IPS-18c (cell line): ENCODE results near the gene POLE.
"Not testable (repeated sequence)": the region's sequence is repeated elsewhere in the genome, so short reads cannot be mapped to it uniquely, and the experiment has no call there.

Experiments
- H3K4me3 ChIP-seq: 2 replicates; pipeline ENCODE4 v1.7.0; 2013; ENCODE audit warnings: low read depth, mild to moderate bottlenecking, low read length, moderate library complexity; ENCODE audit not compliant: insufficient read depth
- H3K9me3 ChIP-seq: one replicate; pipeline ENCODE4 v1.6.1; 2013; ENCODE audit warnings: mild to moderate bottlenecking, low read length, moderate library complexity; ENCODE audit not compliant: control insufficient read depth, insufficient read depth

POLE gene

DNA sequence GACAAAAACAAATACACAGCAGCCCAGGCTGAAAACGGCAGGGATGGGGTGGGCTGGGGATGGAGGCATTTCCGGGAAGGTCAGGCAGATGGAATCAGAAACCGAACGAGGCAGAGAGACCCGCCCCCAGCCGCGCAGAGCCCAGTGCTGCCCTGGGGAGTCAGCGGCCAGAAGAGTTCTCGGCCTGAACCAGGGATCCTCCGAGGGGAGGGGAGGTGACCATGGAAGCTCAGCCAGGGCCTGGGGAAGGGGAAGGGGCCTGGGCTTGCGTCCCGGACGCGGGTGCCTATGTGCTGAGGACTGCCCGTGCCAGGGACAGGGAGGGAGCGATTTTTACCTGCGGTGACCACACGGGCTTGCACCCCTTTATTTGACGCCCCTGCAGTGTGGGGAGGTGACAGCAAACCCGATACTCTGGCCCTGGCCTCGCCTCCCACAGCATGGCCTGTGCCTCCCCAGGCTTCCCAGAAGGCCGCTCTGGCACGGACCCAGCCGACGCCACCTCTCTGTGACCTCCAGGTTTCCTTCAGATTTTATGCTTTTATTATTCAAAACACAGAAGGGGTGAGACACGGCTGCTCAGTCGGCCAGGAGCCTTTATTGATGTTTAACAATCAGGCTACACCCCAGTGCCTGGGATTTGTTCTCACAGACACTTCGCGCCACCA lies 84.4 kb downstream of the POLE start:
- Histone ChIP-seq H3K9me3 (peaks cover 3% of the 10 kb centered on the region), H3K4me3 (no peak overlapping the region)

DNA sequence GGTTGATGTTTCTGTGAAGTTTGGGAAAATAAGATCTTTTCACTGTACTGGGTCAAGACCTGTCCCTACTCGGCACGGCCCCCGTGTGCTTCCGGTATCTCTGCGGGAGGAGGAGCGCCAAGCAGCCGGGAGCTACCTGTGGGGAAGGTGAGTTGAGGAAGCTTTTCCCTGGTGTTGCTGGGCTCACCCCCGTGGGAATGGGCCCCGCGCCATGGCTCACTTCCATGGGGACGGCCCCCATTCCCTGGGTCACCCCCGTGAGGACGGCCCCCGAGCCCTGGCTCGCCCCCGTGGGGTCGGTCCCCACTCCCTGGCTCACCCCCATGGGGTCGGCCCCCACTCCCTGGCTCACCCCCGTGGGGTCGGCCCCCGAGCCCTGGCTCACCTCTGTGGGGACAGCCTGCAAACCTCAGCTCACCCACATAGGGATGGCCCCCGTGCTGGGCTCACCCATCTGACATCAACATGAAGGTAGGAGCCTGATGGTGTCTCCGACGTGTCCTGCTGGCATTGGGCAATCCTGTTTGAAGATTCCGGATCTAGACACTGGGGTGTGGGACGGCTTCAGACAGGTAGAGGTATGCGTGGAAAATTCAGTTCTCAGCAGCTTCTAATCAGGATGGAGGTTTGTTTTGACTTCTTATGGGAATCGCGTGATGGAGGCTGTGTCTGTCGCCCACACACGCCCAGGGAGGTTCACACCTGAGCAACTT lies 85.8 kb downstream of the POLE start:
- H3K4me3 ChIP-seq = no peak overlapping the region
- H3K9me3 ChIP-seq = no peaks in the 10 kb centered on the region

DNA sequence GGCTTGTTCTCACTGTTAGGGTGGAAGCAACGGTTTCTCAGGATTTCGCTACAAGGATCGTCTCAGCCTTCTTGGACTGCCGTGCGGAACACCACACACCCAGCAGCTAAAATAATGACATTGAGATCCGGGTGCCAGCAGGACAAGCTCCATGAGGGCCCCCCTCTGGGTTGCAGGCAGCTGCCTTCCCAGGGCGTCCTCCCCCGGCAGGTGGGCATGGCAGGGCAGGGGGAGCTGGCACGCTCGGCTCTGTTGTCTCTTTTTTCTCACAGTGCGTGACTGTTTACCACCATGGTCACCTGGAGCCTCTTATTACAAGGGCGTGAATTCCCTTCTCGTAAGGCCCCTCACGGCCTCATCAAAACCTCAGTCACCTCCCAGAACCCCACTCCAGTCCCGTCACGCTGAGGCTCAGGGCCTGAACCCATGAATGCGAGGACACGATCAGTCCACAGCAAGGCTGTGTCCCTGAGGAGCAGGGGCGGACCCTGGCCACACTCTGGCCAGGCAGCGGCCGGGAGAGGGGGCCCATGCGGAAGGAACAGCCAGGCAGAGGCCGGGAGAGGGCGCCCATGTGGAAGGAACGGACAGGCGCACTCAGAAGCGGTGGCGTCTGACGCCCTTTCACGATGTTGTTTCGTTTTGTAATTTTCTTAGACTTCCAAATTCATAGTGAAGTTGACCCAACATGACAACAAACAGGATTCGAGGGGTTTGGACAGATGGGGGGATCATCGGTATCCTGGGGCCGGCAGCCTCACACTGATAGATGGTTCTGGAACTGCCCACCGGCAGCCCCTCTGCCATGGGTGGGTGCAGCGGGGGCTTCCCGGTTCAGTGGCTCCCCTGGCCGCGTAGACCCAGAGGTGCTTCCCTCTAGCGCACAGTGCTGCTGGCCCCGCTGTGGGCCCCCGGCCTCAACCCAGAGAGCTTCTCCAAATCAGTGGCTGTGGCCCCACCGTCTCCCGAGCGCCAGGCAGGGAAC lies 86.8 kb downstream of the POLE start:
- no peak overlapping the region for H3K4me3 ChIP-seq

DNA sequence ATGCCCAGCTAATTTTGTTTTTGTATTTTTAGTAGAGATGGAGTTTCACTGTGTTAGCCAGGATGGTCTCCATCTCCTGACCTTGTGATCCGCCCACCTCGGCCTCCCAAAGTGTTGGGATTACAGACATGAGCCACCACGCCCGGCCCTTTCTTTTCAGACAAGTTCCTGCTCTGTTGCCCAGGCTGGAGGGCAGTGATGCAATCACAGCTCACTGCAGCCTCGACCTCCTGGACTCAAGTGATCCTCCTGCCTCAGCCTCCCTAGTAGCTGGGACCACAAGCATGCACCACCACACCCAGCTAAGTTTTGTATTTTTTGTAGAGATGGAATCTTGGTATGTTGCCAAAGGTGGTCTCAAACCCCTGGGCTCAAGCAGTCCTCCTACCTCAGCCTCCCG lies 87.6 kb downstream of the POLE start:
- not testable (repeated sequence) for H3K9me3 ChIP-seq, H3K4me3 ChIP-seq

More for the DNA sequence above, 86.8 kb downstream of the POLE start:
- no peaks in the 10 kb centered on the region for H3K9me3 ChIP-seq

DNA sequence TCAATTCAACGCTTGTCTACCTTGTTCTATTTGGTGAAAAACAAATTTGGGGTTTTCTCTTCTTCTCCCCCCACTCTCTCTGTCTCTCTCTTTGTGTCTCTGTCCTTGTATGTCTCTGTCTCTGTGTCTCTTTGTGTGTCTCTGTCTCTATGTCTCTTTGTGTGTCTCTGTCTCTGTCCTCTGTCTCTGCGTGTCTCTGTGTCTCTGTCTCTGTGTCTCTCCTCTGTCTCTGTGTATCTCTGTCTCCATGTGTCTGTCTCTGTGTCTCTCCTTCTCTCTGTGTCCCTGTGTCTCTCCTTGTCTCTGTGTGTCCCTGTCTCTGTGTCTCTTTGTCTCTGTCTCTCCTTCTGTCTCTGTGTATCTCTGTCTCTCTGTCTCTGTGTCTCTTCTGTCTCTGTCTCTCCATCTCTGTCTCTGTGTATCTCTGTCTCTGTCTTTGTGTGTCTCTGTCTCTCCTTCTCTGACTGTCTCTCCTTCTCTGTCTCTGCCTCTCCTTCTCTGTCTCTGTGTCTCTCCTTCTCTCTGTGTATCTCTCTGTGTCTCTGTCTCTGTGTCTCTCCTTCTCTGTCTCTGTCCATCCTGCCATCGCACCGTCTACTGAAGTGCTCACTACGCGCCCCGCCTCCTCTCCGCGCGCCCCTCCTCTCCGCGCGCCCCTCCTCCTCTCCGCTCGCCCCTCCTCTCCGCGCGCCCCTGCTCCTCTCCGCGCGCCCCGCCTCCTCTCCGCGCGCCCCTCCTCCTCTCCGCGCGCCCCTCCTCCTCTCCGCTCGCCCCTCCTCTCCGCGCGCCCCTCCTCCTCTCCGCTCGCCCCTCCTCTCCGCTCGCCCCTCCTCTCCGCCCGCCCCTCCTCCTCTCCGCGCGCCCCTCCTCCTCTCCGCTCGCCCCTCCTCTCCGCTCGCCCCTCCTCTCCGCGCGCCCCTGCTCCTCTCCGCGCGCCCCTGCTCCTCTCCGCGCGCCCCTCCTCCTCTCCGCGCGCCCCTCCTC lies 89.5 kb downstream of the POLE start:
- H3K9me3 ChIP-seq = no peaks in the 10 kb centered on the region
- H3K4me3 ChIP-seq = no peak overlapping the region

DNA sequence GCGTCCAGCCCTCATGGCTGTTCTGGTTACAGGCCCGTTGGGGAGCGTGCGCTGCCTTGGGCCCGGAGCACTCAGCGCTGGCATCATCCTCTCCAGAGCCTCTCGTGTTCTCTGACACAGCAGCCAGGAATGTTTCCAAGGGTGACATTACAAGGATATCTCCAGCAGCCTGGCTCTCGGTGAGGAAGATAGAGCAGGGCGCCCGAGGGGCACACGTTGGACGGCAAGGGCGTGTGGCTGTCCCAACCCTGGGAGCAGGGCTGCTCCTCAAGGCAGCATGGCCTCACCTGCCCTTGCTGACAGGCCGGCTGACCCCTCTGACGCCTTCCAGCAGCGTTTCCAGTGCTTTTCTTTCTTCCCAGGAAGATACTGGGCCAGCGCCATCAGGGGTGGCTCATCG lies 91.1 kb downstream of the POLE start:
- H3K4me3 ChIP-seq = no peak overlapping the region
- no peaks in the 10 kb centered on the region for H3K9me3 ChIP-seq

DNA sequence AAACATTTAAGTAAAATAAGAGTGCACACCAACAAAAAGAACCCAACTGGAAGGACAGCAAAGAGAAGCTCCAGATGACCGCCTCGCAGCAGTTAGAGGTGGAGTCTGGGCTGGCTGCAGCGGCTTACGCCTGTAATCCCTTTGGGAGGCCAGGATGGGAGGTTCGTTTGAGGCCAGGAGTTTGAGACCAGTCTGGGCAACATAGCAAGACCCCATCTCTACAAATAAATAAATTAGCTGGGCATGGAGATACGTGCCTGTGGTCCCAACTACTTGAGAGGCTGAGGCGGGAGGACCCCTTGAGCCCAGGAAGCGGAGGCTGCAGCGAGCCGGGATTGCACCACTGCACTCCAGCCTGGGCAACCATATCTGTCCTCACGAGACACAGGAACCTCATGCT lies 92.0 kb downstream of the POLE start:
- no peaks in the 10 kb centered on the region for H3K9me3 ChIP-seq
- H3K4me3 ChIP-seq = no peak overlapping the region

DNA sequence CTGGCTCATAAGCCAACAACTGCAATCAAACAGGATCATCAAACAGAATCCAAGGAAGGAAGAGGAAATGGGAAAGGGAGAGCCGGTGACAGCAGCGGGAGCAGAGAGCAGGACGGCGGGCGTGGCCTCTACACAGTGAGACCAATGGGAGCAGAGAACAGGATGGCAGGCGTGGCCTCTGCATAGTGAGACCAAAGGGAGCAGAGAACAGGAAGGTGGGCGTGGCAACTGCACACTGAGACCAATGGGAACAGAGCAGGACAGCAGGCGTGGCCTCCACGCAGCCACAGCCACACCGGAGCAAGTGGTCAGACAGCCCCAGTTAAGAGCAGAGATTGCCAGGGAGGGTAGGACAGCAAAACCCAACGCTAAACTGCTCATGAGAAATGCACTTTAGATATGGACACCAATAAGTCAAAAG lies 93.2 kb downstream of the POLE start:
- Histone ChIP-seq H3K4me3 (no peak overlapping the region), H3K9me3 (no peaks in the 10 kb centered on the region)

DNA sequence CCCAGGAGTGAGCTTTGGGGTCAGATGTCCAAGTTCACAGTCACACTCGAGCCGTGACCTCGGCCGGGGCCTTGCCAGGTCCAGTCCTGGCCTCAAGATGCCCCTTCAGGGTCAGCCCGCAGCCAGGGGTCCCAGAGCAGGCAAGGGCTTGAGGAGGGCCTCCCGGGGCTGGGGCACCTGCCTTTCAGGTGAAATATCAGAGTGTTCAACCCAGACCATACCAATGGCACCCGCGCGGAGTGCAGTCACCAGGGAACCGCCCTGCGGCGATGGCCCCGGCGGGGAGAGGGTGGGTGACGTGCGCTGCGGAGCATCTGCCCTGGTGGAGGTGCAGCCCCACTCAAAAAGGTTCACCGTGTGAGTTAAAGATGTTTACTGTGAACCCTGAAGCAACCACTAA lies 93.6 kb downstream of the POLE start:
- no peaks in the 10 kb centered on the region for H3K9me3 ChIP-seq
- no peak overlapping the region for H3K4me3 ChIP-seq

DNA sequence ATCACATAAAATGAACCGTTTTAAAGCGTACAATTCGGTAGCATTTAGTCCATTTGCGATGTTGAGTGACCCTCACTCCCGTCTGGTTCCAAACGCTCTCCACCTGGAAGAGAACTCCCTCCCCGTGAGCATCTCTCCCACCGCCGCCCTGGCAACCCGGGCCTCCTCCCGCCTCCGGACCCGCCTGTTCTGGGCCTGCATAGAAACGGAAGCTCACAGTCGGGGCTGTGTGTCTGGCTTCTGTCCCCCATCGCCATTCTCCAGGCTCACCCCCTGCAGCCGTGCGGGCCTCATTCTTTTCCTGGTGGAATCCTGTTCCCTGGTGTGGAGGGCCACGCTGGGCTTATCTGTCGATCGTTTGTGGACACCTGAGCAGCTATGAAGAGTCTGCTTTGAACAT lies 94.1 kb downstream of the POLE start:
- Histone ChIP-seq H3K9me3 (no peaks in the 10 kb centered on the region), H3K4me3 (no peak overlapping the region)

DNA sequence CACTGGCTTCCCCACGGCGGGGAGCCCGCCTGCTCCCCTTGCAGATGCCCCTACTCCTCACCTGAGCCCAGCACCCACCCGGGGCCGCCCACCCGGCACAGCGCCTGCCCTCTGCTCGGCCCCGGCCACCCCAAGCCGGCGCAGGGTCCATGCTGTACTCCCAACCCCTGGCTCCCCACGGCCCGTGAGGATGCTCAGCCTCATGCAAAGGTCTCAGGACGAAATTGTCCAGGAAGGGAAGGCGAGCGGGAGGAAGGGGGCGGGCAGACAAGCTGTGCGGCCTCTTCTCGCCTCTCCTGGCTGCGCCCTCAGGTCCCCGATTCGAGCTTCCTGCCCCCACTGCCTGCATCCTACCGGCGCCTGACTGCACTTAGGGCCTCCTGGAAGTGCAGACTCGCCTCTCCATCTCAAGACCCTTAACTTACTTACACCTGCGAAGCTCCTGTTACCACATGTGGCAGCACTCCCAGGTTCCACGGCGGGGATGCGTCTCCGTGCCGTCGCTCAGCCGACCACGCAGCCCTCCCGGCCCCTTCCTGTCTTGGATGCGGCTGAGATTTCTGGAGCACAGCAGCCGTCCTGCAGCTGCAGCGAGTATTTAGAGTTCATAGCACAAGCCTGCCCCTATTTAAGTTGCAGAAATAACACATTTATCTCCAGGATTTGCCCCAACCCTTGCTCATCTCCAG lies 94.7 kb downstream of the POLE start:
- H3K4me3 ChIP-seq = no peak overlapping the region

DNA sequence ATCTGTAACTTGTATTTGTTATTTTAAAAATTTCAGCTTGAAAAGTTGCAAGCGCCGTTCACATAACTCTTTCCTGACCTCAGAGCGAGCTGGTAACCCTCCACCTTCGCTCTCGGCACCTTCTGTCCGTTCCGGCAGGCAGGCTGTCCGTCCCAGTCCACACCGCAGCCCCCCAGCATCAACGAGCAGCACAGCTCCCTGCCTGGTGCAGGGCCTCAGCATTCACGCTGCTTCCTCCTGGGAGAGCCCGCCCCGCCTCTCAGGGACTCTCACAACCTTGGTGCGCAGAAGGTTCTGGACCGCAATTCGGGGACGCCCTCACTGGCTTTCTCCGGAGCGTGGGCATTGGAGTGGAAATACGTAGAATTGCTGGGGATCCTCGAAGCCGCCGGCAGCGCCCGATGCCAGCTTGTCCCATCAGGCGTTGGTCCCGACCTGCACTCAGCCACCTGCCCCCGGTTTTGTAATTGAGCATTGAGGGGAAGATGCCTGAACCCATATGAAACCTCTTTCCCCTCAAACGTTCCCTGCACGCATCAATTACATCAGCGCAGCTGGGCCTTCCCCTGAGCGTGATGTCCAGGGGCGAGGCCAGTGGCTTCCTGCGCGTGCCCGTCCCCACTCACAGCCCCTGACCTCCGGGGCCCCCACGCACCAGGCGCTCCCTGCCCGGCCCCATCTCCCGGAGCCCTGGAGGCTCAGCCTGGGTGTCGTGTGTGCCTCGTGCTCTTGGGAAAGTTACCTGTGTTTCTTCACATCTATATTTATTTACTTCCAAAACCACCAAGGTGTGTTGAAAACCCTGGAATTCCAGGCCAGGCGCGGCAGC lies 95.8 kb downstream of the POLE start:
- H3K9me3 ChIP-seq = no peaks in the 10 kb centered on the region
- H3K4me3 ChIP-seq = no peak overlapping the region

More for the DNA sequence above, 94.7 kb downstream of the POLE start:
- H3K9me3 ChIP-seq = no peaks in the 10 kb centered on the region

DNA sequence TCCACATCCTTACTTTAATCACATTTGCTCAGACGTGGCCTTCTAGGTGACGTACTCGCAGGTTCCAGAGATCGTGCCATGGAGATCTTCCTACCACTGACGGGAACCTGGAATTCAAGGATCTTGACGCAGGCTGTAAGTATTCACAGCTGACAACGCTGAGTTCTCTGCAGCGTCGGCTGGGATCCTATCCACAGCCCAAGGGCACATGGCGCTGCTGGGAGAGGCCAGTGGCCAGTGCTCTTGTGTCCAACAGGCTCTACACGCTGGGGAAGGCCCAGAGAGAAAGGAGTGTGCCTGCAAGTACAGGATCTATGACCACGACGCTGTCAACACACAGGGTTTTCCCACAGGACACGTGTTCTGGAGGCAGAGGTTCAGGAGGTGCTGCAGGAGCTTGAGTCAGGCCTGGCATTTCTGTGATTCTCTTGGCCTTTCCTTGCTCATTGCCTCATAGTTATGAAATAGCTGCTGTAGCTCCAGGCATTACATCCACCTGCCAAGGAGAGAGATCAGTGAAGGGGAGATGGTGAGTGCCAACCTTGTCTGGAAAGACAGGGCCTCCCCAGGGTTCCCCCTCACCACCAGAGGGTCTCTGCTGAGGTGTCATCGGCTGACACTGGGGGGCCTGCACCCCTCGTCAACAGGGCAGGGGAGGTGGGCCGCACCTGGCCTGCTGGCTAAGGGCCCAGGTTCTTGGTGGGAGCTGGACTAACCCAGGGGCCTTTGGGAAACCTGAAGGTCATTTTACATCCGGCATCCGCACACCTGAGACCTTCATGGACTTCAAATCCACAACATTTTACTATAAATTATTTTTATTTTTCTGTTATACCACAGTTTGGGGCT lies 98.1 kb downstream of the POLE start:
- Histone ChIP-seq H3K9me3 (no peaks in the 10 kb centered on the region), H3K4me3 (no peak overlapping the region)

DNA sequence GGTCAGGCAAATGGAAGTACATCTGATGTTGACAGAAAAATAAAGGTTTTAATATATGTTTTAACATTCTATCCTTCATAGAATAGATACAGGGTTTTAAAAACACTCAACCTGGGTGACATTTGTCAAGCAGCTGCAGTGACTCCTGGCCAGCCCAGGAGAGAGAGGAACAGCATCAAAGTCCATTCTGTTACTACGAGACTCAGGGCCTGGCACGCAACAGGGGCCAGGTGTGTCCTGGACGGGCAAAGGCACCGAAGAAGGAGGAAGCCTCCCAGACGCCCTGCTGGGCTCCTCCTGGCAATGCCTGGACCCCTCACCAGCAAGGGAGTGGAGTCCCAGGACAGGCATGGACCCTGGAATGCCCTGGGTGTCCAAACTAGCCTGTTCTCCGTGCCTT lies 98.8 kb downstream of the POLE start:
- Histone ChIP-seq H3K4me3 (no peak overlapping the region), H3K9me3 (no peaks in the 10 kb centered on the region)

DNA sequence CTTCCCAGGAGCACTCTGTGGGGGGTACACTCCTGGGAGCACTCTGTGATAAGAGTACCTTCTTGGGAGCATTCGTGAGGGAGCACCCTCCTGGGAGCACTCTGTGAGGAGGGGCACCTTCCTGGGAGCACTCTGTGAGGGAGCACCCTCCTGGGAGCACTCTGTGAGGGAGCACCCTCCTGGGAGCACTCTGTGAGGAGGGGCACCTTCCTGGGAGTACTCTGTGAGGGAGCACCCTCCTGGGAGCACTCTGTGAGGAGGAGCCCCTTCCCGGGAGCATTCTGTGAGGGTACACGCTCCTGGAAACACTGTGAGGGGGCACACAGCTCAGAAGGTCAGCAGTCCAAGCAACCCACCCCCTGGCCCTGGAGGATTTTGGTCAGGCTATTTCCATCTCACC lies 99.4 kb downstream of the POLE start:
- Histone ChIP-seq H3K4me3 (no peak overlapping the region), H3K9me3 (no peaks in the 10 kb centered on the region)
